NCI-H748 treated with DMSO at 0.1 percent for 48 hours (cell line): ENCODE results near the gene TUBGCP6.

Source experiments
- DNase-seq: peaks from one replicate; lab custom pipeline; 2025; lab: John Stamatoyannopoulos, UW

Gene TUBGCP6

DNA sequence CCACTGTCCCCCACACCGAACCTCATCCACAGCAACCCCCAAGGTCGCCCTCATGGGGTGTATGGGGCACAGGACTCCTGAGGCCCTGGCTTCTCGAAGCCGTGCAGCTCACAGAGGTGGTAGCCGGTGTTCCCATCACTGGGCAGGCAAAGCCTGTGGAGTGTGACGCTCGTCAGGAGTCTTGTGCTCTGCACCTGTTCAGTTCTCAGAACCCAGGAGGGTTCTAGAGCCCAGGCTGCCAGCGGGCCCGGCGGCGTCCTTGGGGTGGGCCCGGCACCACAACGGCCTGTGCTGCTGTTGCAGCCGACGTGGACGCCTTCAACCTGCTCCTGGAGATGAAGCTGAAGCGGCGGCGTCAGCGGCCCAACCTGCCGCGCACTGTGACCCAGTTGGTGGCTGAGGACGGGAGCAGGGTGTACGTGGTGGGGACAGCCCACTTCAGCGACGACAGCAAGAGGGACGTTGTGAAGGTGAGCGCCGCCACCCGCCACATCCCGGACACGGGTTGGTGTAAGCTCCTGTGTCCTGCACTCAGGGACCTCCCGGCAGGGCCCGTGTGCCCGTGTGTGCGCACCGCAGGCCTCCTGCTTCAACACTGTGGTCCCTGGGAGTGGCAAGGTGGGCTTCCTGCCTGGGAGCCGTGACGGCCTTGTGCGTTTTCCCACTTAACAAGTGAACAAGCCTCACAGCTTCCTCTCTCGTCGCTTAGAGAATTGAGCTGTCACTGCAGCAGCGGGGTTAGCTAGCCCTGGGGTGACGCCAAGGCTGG lies 50.6 kb downstream of the TUBGCP6 start:
- no peak for DNase-seq

DNA sequence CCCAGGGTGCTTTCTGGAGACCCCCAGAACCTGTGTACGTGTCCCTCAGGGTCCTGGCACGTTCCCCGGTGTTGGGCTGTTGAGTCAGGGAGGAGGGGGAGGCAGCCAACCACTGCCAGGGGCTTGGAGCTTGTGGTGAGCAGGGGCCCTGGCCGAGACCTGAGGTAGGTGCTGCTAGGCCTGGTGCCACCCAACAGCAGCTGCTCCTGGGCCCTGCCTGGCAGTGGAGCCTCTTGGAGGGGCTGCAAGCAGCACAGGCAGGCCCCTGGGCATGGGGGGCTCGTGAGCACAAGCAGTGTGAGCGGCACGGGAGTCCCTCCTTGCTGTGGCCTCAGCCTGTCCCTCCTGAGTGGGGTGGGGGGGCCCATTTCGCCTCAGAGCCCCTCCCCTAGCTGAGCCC lies 51.2 kb downstream of the TUBGCP6 start:
- no peak for DNase-seq

DNA sequence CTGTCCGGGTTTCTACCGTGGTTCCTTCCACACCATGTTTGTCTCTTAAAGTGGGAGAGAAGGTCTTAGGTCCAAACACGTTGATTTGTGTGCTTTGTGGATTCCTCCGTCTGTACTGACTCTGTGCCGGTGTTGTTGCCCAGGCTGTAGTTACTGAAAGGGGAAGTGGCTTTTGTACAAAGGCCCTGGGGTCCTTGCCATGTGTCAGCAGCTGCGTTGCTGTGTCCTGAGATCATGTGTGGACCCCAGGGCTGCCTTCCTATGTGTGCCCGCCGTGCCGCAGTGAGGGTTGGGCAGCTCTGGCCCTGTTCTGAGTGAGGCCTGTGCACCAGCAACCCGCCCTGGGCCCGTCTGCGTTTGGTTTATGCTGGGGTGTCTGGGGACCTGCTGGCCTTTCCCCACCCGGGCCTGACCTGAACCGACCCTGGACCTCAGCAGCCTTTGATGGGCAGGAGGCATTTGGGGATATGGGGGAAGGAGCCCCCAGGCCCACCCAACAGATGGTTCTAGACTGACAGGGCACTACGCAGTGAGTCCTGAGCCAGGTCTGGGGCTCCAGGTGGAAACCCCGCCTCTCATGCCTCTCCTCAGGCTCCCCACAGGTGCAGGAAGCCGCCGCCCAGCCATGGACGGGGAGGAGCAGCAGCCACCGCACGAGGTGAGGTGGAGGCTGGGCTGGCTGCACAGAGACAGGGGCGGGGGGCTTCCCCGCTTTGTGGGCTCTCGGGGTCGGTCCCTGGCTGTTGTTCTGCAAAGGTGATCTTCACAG lies 52.2 kb downstream of the TUBGCP6 start:
- DNase-seq: no peak

DNA sequence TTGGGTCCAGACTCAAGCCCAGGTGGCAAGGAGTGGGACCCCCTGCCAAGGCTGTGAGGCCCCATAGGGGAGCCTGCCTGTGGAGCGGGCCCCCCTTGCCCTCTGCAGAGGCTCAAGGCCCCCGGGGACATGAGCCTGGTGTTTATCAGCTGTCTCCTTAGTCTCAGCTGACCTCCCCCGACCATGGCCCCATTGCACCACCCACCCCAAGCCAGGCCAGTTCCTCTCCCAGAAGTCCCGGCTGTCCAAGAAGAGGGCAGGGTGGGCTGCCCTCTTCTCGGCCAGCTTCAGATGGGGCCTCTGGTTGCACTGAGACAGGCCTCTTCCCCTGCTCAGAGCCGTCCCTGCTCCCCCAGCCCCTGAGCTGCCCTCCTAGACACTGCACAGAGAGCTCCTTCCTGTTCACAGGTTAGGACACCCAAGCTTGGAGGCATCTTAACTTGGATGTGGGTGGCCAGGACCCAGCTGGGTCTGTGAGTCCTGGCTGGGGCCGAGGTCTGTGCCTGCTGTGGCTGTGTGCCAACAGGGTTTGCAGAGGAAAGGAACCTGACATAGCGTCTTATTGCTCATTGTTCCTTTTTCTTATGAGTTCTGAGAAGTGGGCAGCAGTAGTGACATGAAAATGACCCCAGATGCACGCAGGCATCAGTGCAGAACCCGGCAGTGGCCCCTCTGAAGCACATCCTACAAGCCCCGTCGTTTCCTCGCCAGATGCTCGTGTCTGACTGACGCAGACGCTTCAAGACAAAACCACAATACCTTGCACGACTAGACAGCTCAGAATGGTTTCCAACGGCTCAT lies 53.7 kb downstream of the TUBGCP6 start:
- no peak for DNase-seq

DNA sequence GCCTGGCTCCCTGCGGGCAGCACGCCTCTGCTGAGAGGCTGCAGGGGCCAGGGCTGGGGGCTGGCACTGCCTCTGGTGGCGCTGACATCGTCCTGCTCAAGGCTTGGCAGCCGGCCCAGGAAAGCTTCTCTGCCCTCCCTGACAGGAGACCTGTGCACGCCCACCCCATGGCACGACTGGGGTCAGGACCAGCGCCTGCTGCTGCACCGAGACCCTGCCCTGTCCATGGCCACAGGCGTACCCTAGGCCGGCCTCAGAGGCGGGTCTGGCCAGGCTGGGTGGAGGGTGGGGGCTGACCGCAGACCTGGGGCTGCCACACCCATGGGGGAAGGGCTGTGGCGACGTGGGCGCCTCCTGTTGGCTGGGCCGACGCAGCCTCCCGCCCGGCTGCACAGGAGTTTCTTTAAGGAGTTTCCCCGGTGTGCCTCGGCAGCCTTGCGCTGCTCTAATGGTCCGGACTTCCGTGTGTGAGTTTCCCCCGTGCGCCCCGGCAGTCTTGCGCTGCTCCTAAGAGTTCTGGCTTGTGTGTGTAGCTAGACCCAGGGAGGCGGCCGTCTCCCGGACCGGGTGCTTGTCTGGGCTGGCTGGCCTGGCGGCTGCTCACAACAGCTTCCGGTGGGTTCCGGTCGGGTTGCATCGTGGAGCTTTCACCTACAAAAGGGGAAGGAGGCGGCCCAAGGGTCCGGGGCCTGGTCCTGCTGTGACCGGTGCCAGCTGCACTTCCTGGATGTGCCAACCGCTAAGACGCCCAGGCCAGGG lies 54.5 kb downstream of the TUBGCP6 start:
- no peak for DNase-seq

DNA sequence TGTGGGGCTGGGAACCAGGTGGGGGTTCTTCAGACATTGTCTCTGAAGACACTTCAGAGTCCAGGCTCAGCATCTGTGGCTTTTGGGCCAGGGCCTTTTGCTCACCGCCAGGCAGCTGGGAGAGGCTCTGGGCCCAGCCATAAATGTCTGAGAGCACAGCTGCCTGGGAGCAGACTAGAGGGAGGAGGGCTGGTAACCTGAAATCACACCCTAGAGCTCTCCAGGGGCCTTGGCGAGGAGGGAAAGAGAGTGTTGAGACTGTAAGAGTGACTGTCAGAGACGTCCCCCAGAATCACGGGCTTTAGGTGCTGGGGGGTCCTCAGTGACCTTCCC lies 55.0 kb downstream of the TUBGCP6 start:
- no peak for DNase-seq

DNA sequence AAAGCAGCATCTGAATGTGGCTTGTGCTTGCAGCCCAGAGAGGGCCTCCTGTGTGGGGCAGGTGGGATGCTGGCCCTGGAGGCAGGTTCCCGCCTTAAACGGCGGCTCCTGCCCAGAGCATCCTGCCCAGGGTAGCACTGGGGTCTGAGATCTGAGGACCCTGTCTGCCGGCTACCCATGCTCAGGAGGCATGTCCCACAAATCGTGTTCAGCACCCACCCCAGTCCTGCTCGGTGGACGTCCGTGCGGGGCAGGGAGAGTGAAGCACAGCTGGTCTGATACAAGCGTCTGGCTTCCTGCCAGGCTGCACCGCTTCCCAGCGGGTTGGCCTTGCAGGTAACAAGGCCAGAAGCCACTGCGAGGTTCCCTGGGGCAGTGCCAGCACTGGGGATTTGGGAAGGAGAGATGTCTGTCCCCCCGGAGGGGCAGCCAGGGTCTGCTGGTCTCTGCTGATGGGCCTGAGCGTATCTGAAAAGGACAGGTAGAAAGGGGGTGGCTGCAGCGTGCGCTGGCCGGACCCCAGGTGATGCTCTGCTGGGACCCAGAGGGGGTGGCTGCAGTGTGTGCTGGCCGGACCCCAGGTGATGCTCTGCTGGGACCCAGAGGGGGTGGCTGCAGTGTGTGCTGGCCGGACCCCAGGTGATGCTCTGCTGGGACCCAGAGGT lies 55.5 kb downstream of the TUBGCP6 start:
- DNase-seq: no peak

DNA sequence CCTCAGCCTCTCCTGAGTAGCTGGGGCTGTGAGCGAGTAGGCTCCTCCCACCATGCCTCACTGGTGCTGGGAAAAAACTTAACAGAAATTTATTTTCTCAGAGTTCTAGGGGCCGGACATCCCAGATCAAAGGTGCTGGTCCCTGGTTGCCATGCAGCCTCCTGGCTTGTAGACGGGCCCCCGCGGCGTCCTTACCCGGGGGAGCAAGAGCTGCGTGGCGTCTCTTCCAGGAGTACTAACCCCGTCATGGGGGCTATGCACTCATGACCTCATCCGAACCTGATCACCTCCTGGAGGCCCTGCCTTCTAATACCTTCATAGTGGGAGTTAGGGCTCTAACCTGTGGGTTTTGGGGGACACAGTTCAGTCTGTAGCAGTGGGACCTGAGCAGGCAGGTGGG lies 56.5 kb downstream of the TUBGCP6 start:
- DNase-seq: no peak

DNA sequence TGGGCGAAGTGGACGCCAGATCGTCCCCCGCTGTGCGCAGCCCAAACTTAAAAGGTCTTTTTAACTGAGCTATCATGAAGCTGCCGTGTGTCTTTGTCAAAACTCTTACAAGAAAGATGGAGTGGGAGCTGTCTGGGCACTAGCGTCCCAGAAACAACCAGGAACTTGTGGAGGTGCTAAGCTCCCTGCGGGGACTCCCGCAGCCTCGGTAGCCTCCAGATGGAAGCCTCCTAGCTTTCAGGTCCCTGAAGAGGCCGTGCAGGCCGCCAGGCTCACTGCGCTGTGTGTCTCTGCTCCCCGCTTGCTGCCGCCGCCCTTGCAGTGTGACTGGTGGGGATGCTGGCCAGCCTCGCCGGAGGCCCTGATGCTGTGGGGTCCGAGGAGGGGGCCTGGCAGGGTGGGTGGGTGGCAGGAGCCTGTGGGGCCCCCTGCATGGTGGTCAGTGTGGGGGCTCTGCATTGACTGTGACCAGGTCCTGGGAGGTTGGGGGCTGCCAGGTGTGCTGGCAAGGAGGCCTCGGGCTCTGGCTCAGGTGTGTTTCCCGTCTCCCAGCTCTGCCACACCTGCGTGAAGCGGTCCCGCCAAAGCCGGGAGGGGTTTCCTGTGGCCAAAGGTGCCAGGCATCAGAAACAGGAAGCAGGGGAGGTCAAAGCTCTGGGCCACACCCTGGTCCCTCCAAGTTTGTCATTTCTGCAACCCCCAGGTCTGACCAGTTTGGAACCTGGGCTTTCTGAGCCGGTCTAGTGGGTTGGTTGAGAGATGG lies 57.9 kb downstream of the TUBGCP6 start:
- no peak for DNase-seq

DNA sequence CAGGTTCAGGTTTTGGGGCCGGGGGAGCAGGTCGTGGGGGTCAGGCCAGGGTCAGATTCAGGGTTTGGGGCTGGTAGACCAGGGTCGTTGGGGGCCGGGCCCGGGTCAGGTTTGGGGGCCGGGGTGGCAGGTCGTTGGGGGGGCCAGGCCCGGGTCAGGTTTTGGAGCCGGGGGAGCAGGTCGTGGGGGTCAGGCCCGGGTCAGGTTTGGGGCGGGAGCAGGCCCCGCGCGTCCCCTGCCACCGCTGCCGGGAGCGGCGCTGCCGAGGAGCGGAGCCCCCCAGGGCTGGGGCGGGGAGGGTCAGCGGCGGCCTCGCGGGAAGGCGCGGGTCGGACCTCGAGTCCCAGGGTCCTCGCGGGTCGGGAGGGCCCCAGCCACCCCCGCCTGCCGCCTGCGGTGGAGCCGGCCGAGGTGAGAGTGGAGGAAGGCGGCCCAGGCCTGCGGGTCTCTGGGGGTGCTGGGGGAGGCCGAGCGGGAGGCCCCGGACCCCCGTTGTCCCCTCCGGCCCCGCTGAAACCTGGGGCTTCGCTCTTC lies 58.6 kb downstream of the TUBGCP6 start:
- DNase-seq: no peak

DNA sequence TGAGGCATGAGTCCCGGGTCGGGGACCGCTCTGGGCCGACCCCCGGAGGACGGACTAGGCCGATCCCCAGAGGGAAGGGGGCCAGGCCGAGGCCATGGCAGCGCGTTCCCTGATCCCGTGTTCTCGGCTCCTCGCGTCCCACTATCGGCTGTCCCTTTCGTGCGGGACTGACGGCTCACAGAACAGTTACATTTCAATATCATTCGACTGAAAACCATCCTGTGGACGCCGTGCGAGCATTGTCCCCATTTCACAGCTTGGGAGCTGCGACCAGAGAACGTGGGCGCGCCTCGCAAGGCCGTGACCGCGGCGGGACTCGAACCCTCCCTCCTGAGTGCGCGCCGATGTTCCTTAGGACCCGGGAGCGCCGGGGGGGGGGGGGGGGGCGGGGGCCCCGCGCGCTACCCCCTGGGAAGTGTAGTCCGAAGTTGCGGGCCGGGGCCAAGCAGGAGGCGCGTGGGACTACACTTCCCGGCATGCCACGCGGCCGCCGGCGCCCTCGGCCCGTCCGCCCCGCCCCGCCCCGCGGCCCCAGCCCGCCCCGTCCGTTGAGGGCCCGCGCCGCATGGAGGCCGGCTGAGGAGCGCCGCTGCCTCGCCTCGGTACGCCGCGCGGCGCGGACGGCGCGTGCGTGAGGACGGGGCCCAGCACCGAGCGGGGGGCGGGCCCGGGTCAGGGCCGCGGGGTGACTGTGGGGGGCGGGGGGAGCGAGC lies 59.3 kb downstream of the TUBGCP6 start, which contains the start of gene TRABD:
Gene TRABD (plus strand): TSS at position 539 of the 713 bp plus-strand sequence. CDS start 7,148 bp downstream, outside the sequence.
- DNase-seq: peak; percentile 64

DNA sequence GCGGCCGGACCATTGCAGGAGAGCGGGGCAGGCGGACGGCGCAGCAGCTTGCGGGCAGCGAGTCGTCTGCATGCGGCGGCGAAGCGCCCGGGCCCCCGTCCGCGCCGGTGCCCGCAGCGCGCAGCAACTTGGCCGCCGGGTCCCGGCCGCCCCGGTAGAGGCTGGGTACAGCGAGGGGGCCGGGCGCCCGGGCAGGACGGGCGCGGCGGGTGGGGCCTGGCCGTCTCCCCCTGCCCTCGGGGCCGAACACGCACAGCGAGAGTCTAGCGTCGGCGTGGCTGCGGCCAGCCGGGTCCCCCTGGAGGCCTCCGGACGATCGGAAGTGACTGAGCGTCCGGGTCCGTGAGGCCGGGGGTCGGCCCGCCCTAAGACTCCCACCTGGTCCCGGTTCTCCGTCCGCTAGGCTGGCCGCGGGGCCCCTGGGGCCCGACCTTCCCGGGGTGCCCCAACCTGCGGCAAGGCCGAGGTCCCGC lies 59.9 kb downstream of the TUBGCP6 start:
- DNase-seq: no peak

DNA sequence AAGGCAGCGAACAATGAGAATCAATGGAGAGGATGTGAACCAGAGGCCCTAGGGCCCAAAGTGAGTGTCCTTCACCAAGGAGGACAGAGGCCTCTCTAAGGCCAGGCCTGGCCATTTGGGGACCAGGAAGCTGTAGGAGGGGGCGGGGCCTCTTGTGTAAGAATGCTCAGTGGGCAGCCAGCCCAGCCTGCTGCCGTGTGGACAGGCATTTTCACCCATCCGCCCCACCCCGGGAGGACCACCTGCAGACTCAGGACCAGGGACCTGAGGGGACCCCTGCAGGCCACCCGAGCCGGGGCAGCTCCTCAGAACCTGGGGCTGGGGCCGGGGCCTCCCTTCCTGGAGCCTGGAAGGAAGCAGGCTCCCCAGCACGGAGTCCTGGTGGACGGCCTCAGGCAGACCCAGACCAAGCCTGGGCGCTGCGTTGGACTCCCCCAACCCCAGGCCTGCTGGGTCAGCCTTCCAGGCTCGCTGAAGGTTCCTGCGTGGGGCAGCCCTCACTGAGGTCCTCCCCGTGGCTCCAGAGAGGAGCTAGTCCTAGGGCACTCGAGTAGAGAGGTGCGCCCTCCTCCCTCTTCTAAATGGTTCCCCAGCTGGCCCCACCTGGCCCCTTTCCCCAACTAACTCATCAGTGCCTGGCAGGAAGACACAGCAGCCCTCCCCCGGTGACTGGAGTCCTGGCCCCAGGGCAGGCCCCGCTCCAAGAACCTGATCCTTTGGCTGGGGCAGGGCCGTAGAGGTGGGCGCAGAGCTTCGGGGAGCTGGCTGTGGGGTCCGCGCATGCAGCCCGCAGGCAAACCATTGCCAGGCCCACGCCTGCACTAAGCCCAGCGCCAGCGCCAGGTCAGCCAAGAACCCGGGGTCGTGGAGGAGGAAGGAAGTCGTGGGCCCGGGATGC lies 60.6 kb downstream of the TUBGCP6 start:
- DNase-seq: no peak

DNA sequence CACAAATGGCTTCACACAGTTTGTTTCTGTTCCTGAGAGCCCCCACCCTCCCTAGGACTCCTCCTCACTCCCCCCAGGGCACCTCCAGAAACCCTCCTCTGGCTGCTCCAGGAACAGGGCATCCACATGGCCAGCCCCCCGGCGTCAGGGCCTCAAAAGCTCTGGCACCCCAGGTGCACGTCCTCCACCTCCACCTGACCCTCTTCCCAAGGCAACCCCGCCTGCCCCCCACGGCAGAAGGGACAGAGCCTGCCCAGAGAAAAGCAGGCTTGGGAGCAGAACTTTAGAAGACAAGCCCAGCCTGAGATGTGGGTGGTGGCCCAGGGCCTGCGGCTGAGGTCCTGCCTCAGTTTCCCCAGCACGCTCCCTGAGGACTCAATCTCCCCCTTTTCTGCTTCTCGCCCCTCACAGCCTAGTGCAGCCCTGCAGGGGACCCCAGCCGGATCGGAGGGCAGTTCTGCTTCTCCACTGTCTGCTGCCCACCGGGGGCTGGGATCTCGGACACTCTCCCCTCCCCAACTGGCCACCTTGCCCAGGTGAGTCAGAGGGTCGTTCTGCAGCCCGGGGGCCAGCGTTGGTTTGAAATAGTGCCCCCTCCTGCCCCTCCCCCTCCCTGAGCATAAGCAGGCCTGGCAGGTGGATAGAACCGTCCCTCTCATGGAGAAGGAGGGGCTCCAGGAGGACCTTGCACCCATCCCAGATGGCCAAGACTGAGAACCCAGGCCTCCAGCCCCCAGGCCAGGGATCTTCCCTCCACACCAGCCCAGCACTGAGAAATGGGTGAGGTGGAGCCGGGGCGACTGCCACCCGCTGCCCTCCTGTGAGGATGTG lies 61.5 kb downstream of the TUBGCP6 start:
- no peak for DNase-seq

DNA sequence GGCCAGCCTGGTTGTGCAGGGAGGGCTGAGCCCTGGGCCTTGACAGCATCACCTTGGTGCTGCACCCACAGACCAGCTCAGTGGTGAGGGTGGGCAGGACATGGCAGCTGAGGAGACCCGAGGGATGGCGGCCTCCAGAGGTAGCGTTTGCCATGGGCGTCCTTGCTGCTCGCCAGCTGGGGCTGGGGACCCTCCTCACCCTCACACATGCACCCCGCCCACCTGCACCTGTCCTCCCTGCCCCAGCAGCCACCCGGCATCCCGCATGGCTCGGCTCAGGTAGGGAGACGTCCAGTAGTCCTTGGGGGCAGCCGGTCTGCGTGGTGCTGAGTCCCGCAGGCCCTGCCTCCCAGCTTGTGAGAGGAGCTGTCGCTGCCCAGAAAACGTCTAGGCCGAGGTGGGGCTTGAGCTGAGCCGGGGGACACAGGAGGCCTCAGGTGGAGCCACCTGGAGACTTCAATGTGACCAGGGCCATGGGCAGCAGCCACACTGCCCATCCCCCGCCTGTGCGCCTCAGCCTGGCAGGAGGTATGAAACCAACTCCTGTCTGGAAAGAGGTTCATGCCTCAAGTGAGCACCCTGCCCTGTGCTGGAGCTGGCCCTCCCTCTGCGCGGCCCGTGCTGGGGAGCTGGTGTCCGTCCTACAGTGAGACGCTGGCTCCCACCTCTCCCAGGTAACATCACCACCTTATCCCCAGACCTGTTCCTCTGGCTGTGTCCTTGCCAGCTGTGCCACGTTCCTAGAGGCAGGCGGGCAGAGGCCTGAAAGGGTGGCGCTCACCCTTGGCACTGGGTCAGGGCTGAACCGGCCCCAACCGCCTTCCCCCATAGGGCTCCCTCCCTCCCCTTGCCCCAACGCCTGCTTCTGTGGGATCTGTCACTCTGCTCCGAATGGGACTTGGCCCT lies 62.4 kb downstream of the TUBGCP6 start:
- no peak for DNase-seq

DNA sequence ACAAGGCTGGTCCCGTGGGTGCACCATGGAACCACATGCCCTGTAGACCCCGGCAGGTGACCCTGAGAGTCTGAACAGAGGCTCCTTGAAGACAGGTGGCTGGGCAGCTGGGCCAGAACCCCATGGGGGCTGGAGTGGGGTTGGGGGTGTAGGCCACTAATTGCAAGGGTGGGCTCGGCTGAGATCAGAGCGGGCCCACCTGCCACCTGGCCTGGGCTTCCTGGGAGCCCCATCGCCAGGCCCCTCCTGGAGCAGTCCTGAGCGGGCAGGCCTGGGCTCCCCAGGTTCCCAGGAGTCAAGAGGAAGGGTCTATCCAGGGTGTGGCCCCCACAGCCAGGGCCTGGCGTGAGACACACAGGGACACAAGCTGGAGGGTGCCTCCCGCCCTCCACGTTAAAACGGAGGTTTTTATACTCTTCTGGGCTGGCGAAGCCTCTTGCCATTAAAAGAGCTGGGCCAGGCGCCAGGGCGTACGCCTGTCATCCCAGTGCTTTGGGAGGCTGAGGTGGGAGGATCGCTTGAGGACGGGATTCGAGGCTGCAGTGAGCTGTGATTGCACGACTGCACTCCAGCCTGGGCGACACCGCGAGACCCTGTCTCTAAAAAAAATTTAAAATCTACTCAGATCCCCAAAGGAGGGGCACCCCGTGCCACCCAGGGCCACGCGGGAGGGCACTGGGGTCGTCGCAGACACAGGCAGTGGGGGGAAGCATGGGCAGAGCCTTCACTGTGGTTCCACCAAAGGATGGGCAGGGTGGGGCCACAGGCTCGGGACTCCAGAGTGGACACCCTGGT lies 63.9 kb downstream of the TUBGCP6 start:
- DNase-seq: no peak
